ENCODE data around the gene ATP13A3.

- TF ChIP-seq POLR2A (IDR thresholded peaks at IDR 0.05), result no peak
- TF ChIP-seq EP300 (IDR thresholded peaks at IDR 0.05; ENCODE audit: low read depth), result no peak
Measured at GRCh38 chr3:194504861-194505260, 18.1 kb upstream of the ATP13A3 start.

Measured in transverse colon (tissue), 1 donor.